Coronary artery (tissue), 2 donors: ENCODE measurements around the gene ENOX1.

Source experiments
- DNase-seq: peaks from one replicate; pipeline ENCODE4 v3.0.0-alpha.2; 2017; ENCODE audit warnings: low spot score
- H3K27ac ChIP-seq, 2 donors: fragments of 200-600 bp; sonication (generic); one replicate each; pipeline ENCODE4 v1.5.1; 2016 to 2019
- H3K4me3 ChIP-seq: fragments of 200-600 bp; sonication (generic); 2 replicates; pipeline ENCODE4 v1.5.1; 2016; ENCODE audit warnings: mild to moderate bottlenecking, moderate library complexity
- TF ChIP-seq, protein P1 (sequence below): fragments of 200-600 bp; sonication (generic); IDR thresholded peaks from one replicate; pipeline ENCODE4 v1.5.1; 2019; ENCODE audit warnings: antibody characterized with exemption

Gene ENOX1

GRCh38 chr13:43626994-43627393 lies 159.8 kb downstream of the ENOX1 start:
- TF ChIP-seq, protein P1, sequence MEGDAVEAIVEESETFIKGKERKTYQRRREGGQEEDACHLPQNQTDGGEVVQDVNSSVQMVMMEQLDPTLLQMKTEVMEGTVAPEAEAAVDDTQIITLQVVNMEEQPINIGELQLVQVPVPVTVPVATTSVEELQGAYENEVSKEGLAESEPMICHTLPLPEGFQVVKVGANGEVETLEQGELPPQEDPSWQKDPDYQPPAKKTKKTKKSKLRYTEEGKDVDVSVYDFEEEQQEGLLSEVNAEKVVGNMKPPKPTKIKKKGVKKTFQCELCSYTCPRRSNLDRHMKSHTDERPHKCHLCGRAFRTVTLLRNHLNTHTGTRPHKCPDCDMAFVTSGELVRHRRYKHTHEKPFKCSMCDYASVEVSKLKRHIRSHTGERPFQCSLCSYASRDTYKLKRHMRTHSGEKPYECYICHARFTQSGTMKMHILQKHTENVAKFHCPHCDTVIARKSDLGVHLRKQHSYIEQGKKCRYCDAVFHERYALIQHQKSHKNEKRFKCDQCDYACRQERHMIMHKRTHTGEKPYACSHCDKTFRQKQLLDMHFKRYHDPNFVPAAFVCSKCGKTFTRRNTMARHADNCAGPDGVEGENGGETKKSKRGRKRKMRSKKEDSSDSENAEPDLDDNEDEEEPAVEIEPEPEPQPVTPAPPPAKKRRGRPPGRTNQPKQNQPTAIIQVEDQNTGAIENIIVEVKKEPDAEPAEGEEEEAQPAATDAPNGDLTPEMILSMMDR: no peak
- H3K4me3 ChIP-seq: no peak overlapping the region
- no peak for DNase-seq
- H3K27ac ChIP-seq: no peak overlapping the region

GRCh38 chr13:43614063-43614462 lies 172.7 kb downstream of the ENOX1 start:
- DNase-seq: no peak
- TF ChIP-seq, protein P1: no peak
- H3K27ac ChIP-seq: no peak overlapping the region
- no peak overlapping the region for H3K4me3 ChIP-seq

DNA sequence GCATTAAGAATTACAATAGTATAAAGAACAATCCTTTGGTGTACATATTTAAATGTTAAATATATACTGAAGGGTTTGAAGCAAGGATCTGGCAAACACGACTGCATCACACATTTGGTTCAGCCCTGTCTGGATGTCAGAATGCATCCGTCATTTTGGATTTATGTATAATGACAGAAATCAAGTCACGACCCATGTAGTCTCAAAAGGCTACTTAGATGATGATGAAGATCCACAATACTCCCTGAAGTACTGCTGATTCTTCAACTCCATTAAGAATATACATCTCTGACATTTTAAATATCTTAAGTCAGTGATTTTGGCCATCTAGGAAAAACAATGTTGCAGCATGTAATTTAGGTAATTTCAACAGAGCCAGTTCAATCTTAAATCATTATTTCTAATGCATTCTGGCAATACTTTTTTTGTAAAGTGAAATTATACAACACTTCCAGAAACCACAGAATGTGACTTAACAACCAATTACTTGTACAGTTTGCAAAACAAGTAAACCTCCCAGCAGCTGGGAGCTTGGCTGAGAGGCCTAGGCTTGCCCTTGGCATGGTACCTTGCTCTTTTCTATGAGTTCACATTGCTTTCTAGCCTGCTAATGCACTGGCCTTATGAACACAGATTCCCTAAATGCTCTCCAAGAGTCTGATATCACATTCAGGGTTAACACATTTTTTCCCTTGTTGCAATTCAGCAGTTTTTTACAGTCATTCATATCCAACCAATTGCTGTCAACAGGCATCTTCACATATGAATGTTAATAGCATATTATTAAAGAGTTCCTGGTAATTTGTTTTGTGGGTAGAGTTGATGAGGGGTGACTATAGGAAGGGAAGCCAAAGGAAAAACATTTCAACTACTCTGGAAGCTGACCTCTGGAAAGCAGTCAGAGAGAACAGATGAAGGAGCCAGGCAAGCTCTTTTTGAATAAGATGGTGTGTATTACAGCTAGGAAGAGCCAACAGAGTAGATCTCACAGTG lies 175.2 kb downstream of the ENOX1 start:
- Histone ChIP-seq H3K4me3 (no peak overlapping the region), H3K27ac (no peak overlapping the region)
- TF ChIP-seq, protein P1: no peak
- DNase-seq: no peak

GRCh38 chr13:43608400-43609137 lies 178.2 kb downstream of the ENOX1 start:
- TF ChIP-seq, protein P1: no peak
- no peak for DNase-seq
- Histone ChIP-seq H3K4me3 (no peak overlapping the region), H3K27ac (no peak overlapping the region)

DNA sequence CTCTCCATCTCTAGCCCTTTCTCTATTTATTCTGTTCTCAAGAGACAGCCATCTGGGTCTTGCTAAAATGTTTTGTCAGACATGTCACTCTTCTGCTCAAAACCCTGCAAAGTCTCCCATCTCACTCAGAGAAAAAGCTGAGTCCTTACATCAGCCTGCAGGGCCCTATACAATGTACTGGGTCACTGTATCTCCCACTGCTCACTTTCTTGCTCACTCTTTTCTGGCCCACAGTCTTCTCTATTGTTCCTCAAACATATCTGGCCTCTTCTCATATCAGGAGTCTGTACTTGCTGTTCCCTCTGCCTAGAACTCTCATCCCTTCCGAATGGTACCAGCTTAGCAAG lies 189.2 kb downstream of the ENOX1 start:
- H3K27ac ChIP-seq: no peak overlapping the region
- no peak overlapping the region for H3K4me3 ChIP-seq
- TF ChIP-seq, protein P1: no peak
- no peak for DNase-seq

- Histone ChIP-seq H3K27ac (no peak overlapping the region), H3K4me3 (no peak overlapping the region)
- TF ChIP-seq, protein P1: no peak
- DNase-seq: no peak
Measured at GRCh38 chr13:43596924-43597598, 189.7 kb downstream of the ENOX1 start.
